Esophagus muscularis mucosa (tissue), 4 donors: Measurements from ENCODE around the gene SREBF1.

ENCODE experiments used
- CTCF ChIP-seq, 3 experiments: fragments of 200-600 bp in 2 of 3; fragments of 450-650 bp in 1 of 3; sonication (generic) in 2 of 3; IDR thresholded peaks; one replicate each; pipeline ENCODE4 v1.5.1; 2017 to 2019; ENCODE audit warnings: antibody characterized with exemption in 3 of 3, mild to moderate bottlenecking in 2 of 3, moderate library complexity in 1 of 3
- EP300 ChIP-seq: sonication (generic); formaldehyde crosslinking; IDR thresholded peaks from one replicate; pipeline ENCODE4 v1.6.1; 2017; ENCODE audit warnings: antibody characterized with exemption
- POLR2A ChIP-seq: fragments of 450-650 bp; IDR thresholded peaks from one replicate; pipeline ENCODE4 v1.6.1; 2017; ENCODE audit warnings: antibody characterized with exemption, moderate library complexity, mild to moderate bottlenecking, low read depth
- POLR2AphosphoS5 ChIP-seq, 2 donors: sonication (generic); formaldehyde crosslinking; IDR thresholded peaks; one replicate each; pipeline ENCODE4 v1.6.1; 2017; ENCODE audit warnings: antibody characterized with exemption in 2 of 2

GRCh38 chr17:17767887-17768418 is 68.8 kb downstream of the SREBF1 start:
- TF ChIP-seq CTCF (IDR thresholded peaks at IDR 0.05), result no peak
- TF ChIP-seq POLR2A, result no peak
- no peak for TF ChIP-seq POLR2AphosphoS5 (IDR thresholded peaks at IDR 0.05)
- no peak for TF ChIP-seq EP300
